AG20443 (cell line): ENCODE data around the gene HUWE1.
"Not testable (repeated sequence)": the region's sequence is repeated elsewhere in the genome, so short reads cannot be mapped to it uniquely, and the experiment has no call there.

Source experiments
- DNase-seq: peaks from one replicate; pipeline ENCODE4 v3.0.0; 2012; ENCODE audit warnings: low spot score, mixed read lengths

The HUWE1 gene

GRCh38 chrX:53606456-53606855 is 80.1 kb downstream of the HUWE1 start:
- DNase-seq = no peak

GRCh38 chrX:53605004-53605403 is 81.5 kb downstream of the HUWE1 start:
- DNase-seq = no peak

DNA sequence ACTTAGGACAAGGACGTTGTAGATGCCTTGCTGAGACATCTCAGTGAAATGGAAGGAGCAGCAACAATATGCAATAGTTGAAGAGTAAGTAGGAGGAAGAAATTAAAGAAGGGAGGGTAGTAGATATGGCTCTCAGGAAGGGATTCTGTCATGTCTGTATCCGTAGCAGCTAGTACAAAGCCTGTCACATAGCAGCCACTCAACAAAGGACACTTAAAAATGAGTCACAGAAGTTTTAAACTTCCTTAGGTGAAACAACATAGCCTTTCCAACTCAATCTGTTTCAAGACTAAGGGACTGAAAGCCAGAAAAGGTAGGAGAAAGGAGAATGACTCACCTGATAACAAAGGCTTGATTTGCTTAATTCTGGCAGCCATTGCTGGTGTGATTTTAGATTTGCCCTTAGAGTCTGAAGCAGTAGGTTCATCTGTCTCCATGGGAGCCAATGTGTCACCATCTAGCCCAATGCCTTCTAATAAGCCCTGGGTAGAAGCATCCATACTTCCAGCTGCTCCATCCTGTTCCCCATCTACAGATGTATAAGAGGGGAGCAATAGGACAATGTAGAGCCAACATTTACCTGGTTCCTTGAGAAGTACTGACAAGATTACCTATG is 86.6 kb downstream of the HUWE1 start:
- no peak for DNase-seq

DNA sequence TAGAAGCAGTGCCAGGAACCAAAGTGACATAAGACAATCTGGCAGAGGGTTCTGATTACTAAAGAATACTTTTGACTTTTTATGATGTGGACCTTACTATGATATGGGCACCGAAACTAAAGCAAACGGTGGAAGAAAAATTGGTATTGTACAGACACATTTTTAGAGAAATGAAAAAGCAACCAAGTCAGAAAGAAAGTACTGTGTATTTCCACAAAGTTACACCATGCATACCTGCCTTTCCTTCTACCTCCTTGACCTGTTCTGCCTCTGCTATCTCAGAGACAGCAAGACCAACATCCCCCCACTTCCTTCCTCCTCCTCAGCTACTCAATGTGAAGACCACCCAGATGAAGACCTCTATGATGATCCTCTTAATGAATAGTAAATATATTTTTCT is 88.3 kb downstream of the HUWE1 start:
- no peak for DNase-seq

DNA sequence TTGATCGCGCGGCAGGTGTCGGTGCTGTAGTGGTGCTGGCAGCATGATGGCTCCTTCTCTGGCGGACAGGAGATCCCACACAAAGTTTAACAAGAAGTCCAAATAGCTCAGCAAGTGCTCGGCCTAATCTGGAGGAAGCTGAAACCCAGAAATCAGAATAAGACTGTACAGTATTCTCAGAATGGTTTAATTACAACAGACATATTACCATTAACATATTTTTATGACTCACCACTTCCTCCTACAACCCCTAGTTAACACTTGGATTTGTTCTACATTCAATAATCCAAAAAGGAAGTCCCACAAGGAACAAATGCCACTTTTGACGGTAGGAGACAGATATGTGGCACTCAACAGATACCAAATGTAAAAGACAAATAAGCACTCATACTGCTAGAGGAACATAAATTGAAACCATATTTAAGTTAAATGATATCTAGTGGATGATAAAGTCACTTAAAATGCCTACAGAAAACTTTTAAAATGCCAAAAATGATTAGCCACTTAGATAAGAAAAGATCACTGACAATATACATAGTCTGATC is 91.2 kb downstream of the HUWE1 start:
- no peak for DNase-seq

- peak; percentile 14 for DNase-seq
These were observed 92.2 kb downstream of the HUWE1 start for GRCh38 chrX:53594354-53594753.

DNA sequence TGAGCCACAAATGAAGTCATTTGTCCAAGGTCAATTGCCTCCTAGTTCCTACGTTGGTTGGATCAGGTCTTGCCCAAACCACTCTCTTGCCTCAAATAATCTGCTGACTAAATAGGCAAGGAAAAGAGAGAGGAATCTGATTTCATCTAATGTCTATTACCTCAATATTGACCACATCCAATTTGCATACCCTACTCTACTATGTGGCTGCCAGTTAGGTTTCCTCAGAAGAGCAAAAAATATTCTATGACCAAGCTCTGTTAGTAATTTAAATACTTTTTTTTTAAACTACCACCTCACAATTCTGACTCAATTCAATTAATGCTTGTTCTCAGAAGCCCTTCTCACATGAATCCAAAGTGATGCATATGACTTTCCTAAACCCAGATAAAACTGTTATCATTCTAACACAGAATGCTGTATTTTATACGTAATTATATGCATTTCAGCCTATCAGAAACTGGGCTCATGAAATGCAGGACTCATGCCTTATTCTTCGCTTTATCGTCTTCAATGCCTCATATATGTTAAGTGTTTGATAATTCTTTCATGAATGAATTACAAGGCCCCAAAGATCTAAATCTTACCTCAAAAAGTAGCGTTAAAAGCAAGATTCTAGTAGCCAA is 98.6 kb downstream of the HUWE1 start:
- DNase-seq = no peak

DNA sequence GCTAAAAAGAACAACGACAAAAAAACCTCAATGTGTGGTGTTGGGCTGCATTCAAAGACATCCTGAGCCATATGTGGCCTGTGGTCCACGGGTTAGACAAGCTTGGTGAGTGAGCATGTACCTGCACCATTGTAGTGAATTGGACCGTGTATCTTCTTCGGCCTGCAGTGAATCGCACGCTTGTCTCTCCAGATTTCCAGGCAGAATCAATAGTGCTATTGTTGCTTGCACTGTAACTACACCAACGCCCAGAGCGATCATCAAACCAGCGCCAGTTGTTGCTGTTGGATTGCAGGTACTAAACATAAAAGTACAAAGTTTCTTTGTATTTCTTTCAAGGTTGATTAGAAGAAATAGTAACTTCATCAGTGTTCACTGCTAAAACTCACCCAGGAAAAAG is 101.6 kb downstream of the HUWE1 start:
- no peak for DNase-seq

GRCh38 chrX:53583571-53583970 is 102.9 kb downstream of the HUWE1 start:
- DNase-seq = no peak

GRCh38 chrX:53580742-53581504 is 105.6 kb downstream of the HUWE1 start:
- no peak for DNase-seq

DNA sequence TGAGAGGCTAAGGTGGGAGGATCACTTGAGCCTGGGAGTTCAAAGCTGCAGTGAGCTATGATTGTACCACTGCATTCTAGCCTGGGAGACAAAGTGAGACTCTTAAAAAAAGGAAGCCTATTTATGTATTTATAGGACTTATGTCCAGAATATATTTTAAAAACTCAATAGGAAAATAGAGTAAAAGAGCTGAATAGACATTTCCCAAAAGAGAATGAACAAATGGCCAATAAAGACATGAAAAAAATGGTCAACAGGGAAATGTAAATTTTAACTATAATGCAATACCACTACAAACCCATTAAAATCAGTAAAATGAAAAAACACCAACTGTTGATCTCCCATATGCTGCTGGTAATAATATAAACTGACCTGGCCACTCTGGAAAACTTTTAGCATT is 115.0 kb downstream of the HUWE1 start:
- no peak for DNase-seq

DNA sequence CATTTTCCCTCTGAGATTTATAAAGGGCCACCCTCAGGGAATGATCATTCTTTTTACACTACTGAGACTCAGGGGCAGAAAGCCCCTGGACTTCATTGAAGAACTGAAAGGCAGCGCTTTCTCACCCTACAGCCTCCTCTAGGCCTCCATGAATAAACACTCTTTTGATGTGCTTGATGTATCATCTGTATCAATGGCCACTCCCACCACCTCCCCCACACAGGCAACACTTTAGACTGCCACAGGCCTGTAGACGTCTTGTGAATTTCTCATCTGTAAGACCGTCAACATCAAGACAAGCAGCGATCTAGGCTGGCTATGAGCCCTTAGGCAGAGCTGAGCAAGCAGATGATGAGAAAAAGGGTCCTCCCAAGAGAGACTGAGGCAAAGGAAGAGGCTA is 123.2 kb downstream of the HUWE1 start:
- no peak for DNase-seq

GRCh38 chrX:53561912-53562311 is 124.6 kb downstream of the HUWE1 start:
- DNase-seq = no peak

- DNase-seq = no peak
These were observed 127.9 kb downstream of the HUWE1 start for GRCh38 chrX:53558646-53559045.

- DNase-seq = no peak
These were observed 129.7 kb downstream of the HUWE1 start for GRCh38 chrX:53556868-53557267.

- no peak for DNase-seq
These were observed 135.6 kb downstream of the HUWE1 start for GRCh38 chrX:53550756-53551463.

- no peak for DNase-seq
These were observed 138.9 kb downstream of the HUWE1 start for GRCh38 chrX:53547668-53548067.

- DNase-seq = no peak
These were observed 141.6 kb downstream of the HUWE1 start for GRCh38 chrX:53544936-53545335.

DNA sequence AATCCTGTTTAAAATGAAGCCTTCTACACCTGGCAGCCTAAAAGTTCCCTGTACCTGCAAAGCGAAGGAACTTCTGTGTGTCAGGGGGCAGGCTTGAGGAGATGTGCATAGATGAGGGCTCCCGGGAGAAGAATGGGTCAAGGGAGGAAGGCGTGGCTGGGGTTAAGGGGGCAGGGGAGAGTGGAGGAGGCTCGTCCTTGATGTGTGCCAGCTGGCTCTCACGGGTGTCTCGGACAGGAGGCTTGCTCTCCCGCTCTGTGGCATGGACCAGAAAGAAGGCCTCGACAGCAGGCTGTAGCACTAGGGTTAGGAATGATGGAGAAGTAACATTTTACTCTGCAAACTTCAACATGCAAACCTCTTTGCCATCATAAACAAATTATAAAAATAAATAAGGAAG is 147.7 kb downstream of the HUWE1 start:
- no peak for DNase-seq

DNA sequence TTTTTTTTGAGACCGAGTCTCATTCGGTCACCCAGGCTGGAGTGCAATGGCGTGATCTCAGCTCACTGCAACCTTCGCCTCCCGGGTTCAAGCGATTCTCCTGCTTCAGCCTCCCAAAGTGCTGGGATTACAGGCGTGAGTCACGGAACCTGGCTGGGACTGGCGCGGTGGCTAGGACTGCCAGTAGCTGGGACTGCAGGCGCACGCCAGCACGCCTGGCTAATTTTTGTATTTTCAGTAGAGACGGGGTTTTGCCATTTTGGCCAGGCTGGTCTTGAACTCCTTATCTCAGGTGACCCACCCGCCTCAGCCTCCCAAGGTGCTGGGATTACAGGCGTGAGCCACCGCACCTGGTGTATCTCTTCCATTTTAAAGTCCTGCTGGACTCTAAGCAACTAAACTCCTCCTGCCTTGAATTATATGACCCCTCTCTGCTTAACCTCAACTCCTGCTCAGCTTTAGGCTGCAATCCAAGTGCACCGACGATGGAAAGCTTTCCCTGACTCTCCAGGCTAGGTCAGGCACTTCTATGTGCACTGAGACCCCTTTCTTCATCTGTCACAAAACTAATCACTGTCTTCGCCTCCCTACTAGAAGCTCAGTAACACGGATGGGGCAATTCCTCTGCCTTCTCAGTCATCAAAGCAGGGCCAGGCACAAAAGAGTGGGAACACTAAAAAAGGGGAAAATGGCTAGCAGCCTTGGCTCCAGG is 155.1 kb downstream of the HUWE1 start:
- DNase-seq = not testable (repeated sequence)

- DNase-seq = no peak
These were observed 159.5 kb downstream of the HUWE1 start for GRCh38 chrX:53526999-53527398.

- DNase-seq = no peak
These were observed 175.2 kb downstream of the HUWE1 start for GRCh38 chrX:53511322-53511721.
